ENCODE results near the gene ABCF2.

Gene ABCF2

DNA sequence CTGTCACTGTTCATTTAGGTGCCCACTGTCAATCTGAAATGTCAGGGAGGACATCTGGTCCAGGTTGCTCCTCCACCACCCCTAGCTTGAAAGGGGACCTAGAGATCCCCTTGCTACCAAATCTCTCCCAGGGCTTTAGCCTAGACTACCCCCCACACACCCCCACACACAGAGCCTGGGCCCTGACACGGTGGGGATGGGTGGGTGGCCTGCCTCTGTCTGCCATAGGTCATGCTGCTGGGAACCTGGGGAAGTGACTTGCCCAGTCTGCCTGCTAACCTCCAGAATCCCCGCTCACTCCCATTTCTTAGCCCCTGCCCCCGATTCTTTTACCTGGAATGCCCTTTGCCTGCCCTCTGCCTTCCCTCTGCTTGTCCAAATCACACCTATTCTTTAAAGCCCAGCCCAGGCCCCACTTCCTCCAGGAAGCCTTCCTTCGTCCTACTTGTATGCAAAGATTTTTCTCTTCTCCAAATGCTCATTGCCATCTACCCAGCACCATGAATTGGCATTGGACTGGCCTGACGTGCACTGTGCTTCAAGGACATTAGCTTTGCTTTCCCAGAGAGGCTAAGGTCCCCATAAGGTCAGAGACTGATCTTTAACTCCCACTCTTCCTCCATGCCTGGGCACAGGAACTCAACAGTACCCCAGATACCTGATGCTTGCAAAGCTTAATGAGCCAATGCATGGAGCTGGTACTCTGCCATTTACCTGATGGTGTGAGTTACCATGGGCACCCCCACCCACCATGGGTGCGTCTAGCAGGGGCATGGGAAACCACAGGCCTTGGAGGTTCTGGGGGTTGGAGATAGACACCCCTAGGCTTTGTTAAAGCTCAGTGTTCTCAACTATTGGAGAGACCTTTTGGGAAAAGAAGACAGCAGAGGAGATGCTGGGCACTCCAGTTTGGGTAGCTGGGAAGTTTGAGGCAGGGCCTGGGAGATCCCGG lies 23.5 kb upstream of the ABCF2 start:
- no peak for TF ChIP-seq CTCF (IDR thresholded peaks at IDR 0.05; ENCODE audit: poor library complexity, severe bottlenecking)
- Histone ChIP-seq H3K27me3 (ENCODE audit: insufficient read depth, poor library complexity, severe bottlenecking) (no peaks in the 10 kb centered on the region), H3K27ac (ENCODE audit: poor library complexity, severe bottlenecking) (no peak overlapping the region), H3K4me1 (ENCODE audit: insufficient read depth, poor library complexity, severe bottlenecking) (no peaks in the 10 kb centered on the region), H3K9me3 (ENCODE audit: severe bottlenecking) (no peaks in the 10 kb centered on the region), H3K4me3 (ENCODE audit: severe bottlenecking) (no peak overlapping the region), H3K36me3 (ENCODE audit: low read depth) (no peaks in the 10 kb centered on the region)
- no peak for ATAC-seq (ENCODE audit: low read depth)
- peak; percentile 23 for DNase-seq (ENCODE audit: low spot score)

DNA sequence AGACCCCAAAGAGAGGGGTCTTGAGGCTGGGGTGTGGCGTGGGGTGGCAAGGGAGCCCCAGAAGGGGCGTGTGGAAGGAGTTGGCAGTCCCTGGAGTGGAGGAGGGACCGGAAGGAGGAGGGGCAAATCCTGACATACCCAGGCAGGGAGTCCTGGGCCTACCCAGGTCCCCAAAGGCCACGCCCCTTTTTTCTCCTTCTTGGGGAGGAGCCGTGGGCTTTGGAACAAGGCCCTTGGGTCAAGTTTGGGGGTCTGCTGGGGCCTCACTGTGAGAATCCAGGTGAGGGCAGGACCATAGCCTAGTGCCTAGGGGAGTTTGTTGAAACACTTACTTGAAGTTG lies 22.7 kb upstream of the ABCF2 start:
- DNase-seq (ENCODE audit: low spot score) (no peak), ATAC-seq (ENCODE audit: low read depth) (no peak)
- H3K36me3 ChIP-seq (ENCODE audit: low read depth), result no peaks in the 10 kb centered on the region
- no peak overlapping the region for H3K4me3 ChIP-seq (ENCODE audit: severe bottlenecking)
- TF ChIP-seq CTCF (IDR thresholded peaks at IDR 0.05; ENCODE audit: poor library complexity, severe bottlenecking), result no peak
- H3K27ac ChIP-seq (ENCODE audit: poor library complexity, severe bottlenecking), result no peak overlapping the region
- no peaks in the 10 kb centered on the region for H3K9me3 ChIP-seq (ENCODE audit: severe bottlenecking)
- no peaks in the 10 kb centered on the region for H3K4me1 ChIP-seq (ENCODE audit: insufficient read depth, poor library complexity, severe bottlenecking)
- H3K27me3 ChIP-seq (ENCODE audit: insufficient read depth, poor library complexity, severe bottlenecking), result peaks cover 5% of the 10 kb centered on the region

- Histone ChIP-seq H3K4me1 (ENCODE audit: insufficient read depth, poor library complexity, severe bottlenecking) (no peaks in the 10 kb centered on the region), H3K27ac (ENCODE audit: poor library complexity, severe bottlenecking) (no peak overlapping the region), H3K4me3 (ENCODE audit: severe bottlenecking) (peak overlapping the region; percentile 36), H3K36me3 (ENCODE audit: low read depth) (no peaks in the 10 kb centered on the region), H3K9me3 (ENCODE audit: severe bottlenecking) (no peaks in the 10 kb centered on the region), H3K27me3 (ENCODE audit: insufficient read depth, poor library complexity, severe bottlenecking) (peaks cover 9% of the 10 kb centered on the region)
- TF ChIP-seq CTCF (IDR thresholded peaks at IDR 0.05; ENCODE audit: poor library complexity, severe bottlenecking), result no peak
- ATAC-seq (ENCODE audit: low read depth) (peak; percentile 35), DNase-seq (ENCODE audit: low spot score) (no peak)
Measured at GRCh38 chr7:151249034-151249731, 22.2 kb upstream of the ABCF2 start.

GRCh38 chr7:151248346-151249033 lies 21.5 kb upstream of the ABCF2 start, which contains the start of gene SMARCD3:
Gene SMARCD3 (minus strand): TSS chr7:151248694. CDS start chr7:151248562, 132 bp downstream.
- Histone ChIP-seq H3K9me3 (ENCODE audit: severe bottlenecking) (no peaks in the 10 kb centered on the region), H3K4me1 (ENCODE audit: insufficient read depth, poor library complexity, severe bottlenecking) (no peaks in the 10 kb centered on the region), H3K27ac (ENCODE audit: poor library complexity, severe bottlenecking) (no peak within 1 kb of the TSS), H3K27me3 (ENCODE audit: insufficient read depth, poor library complexity, severe bottlenecking) (peaks cover 9% of the 10 kb centered on the region), H3K4me3 (ENCODE audit: severe bottlenecking) (peak within 1 kb of the TSS; percentile 36), H3K36me3 (ENCODE audit: low read depth) (no peaks in the 10 kb centered on the region)
- TF ChIP-seq CTCF (IDR thresholded peaks at IDR 0.05; ENCODE audit: poor library complexity, severe bottlenecking), result no peak
- DNase-seq (ENCODE audit: low spot score), result no peak
- ATAC-seq (ENCODE audit: low read depth), result peak; percentile 30
